Measurements from ENCODE around the gene GINS1. TPM values are rescaled to one million over a fixed set of nuclear protein-coding genes. Genes with fewer than 3 reads are reported as not detected.

Gene GINS1
- total RNA-seq, 2 donors from 2014 or later: 20.9 to 31.1 TPM

DNA sequence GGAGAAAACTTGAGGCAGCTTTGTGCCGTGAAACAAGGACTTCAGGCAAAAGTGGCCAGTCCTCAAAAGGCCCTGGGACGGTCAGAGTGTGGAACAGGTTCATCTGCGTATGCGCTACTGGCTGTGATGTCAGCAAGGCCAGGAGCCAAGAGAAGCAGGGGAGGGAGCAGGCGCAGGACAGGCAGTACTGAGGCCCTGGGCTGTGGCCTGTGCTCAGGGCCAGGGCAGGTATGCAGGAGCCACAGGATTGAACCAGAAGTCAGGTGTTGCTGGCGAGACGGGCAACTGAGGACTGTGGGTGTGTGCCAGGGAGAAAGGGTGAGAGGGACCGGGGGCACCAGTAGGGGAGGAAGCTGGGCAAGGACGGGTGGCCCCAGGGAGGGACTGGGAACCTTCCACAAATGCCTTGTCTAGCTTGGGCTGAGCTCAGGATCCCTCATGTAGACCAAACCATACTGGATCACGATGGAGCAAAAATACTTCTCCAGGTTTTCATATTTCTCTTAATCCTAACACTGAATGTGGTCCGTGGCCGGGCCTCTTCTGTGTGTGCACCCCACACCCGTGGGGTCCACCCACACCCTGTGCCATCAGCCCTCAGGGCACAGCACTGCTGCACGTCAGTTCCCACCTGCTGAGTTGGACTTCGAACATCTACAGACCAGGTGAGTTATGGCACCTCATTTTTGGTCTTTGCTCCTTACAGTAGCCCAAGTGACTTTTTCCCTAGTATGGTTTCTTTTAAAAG lies 46.9 kb downstream of the GINS1 start:
- H3K36me3 Mint-ChIP-seq (ENCODE audit: low read depth): peaks cover 5% of the 10 kb centered on the region
- no peak overlapping the region for H3K27ac Mint-ChIP-seq
- H3K4me3 Mint-ChIP-seq: no peak overlapping the region
- ATAC-seq (replicated peaks): no peak
- H3K9me3 Mint-ChIP-seq: no peaks in the 10 kb centered on the region
- H3K27me3 Mint-ChIP-seq: no peaks in the 10 kb centered on the region
- no peaks in the 10 kb centered on the region for H3K4me1 Mint-ChIP-seq

DNA sequence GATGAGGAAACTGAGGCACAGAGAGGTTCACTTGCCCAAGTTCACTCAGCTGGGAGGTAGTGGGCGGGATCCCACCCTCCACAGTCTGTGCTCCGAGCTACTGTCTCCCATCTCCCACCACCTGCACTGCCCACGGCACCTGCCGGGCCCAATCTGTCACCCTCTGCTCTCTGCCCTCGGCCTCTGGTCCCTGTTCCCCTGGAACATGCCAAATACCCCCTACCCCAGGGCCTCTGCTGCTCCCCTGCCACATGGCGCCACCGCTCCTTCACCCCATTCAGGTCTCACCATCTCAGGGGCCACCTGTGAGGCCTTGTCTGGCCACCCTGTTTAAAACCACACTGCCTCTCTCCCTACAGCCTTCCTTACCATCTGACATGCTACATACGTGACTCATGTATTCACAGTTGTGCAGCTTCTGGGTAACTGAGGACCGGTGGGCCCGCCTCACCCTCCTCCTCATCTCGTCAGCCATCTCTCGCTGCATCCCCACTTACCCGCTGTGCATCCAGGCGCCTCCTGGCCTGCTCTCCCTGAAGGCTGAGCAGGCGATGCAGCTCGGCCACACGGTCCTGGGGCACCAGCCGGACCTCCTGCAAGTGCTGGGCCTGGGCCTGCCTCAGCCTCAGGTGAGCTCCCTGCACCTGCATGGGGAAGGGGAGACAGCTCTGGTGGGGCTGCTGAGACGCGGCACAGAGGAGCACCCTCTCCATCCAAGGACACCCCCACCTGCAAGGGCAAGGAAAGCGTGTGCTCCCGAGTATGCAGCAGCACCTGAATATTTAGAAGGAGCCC lies 50.6 kb downstream of the GINS1 start:
- no peak overlapping the region for H3K4me3 Mint-ChIP-seq
- H3K9me3 Mint-ChIP-seq: no peaks in the 10 kb centered on the region
- H3K27me3 Mint-ChIP-seq: no peaks in the 10 kb centered on the region
- peaks cover 4% of the 10 kb centered on the region for H3K36me3 Mint-ChIP-seq (ENCODE audit: low read depth)
- no peaks in the 10 kb centered on the region for H3K4me1 Mint-ChIP-seq
- H3K27ac Mint-ChIP-seq: no peak overlapping the region
- ATAC-seq (replicated peaks): no peak

DNA sequence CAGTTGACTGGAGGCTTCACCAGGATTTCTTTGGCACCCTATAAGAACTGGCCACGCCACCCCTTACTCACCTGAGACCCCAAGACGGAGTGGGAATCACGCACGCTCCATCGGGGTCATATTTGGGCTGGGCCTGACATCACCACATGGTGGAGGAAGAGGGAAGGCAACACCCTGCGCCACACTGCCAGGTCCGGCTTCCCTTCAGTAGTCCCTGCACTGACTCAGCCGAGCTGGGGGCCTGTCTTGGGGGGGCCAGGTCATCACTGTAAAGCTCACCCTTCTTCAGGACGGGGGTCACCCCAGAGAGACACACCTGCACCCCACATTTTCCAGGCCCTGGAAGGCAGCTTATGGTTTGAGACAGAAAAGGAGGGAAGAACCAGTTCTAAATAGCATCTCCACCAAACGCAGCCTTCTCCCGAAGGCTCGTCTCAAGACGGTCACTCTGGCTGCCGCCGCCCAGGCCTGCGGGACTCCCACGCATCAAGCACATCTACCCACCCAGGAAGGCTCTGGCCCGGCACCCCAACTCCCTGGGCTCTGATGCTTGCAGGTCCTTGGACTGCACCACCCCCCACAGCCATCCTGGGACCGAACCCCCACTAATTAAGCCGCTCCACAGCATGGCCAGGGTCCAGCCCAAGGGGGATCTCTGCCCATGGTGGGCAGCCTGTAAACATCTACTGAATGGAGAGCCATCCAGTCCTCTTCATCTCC lies 51.8 kb downstream of the GINS1 start:
- H3K27me3 Mint-ChIP-seq: no peaks in the 10 kb centered on the region
- no peaks in the 10 kb centered on the region for H3K9me3 Mint-ChIP-seq
- H3K36me3 Mint-ChIP-seq (ENCODE audit: low read depth): peaks cover 4% of the 10 kb centered on the region
- no peak overlapping the region for H3K27ac Mint-ChIP-seq
- no peak overlapping the region for H3K4me3 Mint-ChIP-seq
- H3K4me1 Mint-ChIP-seq: no peaks in the 10 kb centered on the region
- no peak for ATAC-seq (replicated peaks)

DNA sequence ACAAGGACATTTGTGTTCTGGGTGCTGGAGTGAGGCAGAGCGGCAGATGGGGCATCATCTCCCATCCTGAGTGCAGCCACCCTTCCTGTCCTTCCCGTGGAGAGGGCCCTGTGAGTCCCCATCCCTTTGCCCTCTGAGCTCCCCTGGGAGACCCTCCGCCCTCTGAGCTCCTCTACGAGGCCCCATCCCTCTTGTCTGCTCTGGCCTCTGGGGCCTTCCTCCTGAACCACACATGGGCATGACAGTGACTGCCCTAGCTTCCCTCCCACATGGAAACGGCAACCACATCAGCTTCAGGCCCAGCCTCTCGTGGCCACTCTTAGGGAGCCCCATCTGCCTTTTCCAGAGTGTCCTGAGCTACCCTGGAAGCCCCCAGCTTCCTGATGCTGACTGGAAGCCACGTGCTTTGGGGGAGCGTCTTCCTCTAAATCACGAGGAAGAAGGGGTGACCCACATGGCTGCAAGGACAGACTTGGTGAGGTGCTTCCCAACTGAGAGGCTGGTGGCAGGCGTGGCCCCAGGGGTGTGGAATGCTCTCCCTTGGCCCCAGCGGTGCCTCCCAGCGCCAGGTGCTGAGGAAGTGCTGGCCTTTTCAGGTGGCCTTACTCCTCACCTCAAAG lies 52.6 kb downstream of the GINS1 start:
- Mint-ChIP-seq H3K4me3 (no peak overlapping the region), H3K36me3 (ENCODE audit: low read depth) (peaks cover 4% of the 10 kb centered on the region), H3K27me3 (no peaks in the 10 kb centered on the region), H3K9me3 (no peaks in the 10 kb centered on the region), H3K4me1 (no peaks in the 10 kb centered on the region), H3K27ac (no peak overlapping the region)
- no peak for ATAC-seq (replicated peaks)

DNA sequence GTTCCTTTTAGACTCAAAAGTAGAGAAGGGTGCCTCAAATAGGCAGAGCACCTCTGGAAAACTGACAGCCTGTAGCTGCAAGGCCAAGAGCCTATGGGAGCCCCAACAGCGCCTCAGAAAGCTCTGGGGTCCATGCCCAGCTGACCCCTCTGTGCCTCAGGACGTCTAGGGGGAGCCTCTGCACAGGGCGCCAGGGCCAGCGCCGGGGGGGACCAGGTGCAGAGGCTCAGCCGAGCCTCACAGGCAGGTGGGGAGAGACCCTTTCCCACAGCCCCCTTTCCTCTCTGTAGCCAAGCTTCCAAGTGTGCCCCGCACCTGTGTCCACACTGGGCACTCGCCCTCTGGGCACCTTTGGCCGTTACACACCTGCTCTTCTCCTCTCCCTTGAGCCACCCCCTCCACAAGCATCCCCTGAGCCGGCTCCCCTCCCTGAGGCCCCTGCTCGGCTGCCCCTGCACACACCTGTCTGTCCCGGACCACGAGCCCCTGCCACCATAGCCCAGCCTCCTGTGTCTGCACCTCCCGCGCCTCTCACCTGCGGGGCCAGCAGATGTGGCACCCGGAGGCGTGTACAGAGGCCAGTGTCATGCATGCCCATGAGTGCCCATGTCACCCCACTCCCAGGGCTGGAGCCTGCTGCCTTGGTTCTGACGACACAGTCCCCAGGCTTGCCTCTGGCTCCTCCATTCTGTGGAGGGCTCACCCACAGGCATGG lies 53.2 kb downstream of the GINS1 start:
- Mint-ChIP-seq H3K27ac (no peak overlapping the region), H3K36me3 (ENCODE audit: low read depth) (no peaks in the 10 kb centered on the region), H3K9me3 (no peaks in the 10 kb centered on the region), H3K4me1 (no peaks in the 10 kb centered on the region), H3K27me3 (no peaks in the 10 kb centered on the region), H3K4me3 (no peak overlapping the region)
- ATAC-seq (replicated peaks): no peak

DNA sequence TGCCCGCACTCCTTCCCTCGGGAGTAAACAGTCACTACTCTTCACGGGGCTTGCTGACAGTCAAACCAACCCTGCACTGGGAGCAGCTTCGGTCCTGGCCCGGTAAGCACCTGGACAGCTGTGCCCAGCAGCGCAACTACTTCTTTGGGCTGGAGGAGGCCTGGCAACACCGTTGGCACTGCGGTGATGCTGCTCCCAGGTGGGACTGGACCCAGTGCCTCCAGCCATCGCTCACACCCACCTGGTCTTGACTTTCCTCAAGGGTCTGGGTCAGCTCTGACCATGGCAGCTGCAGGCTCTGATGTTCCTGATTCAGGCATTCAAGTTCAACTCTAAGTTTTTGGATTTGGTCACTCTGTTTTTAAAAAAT lies 53.8 kb downstream of the GINS1 start:
- H3K9me3 Mint-ChIP-seq: no peaks in the 10 kb centered on the region
- no peaks in the 10 kb centered on the region for H3K27me3 Mint-ChIP-seq
- H3K36me3 Mint-ChIP-seq (ENCODE audit: low read depth): no peaks in the 10 kb centered on the region
- H3K4me3 Mint-ChIP-seq: no peak overlapping the region
- H3K4me1 Mint-ChIP-seq: no peaks in the 10 kb centered on the region
- no peak for ATAC-seq (replicated peaks)
- H3K27ac Mint-ChIP-seq: no peak overlapping the region

DNA sequence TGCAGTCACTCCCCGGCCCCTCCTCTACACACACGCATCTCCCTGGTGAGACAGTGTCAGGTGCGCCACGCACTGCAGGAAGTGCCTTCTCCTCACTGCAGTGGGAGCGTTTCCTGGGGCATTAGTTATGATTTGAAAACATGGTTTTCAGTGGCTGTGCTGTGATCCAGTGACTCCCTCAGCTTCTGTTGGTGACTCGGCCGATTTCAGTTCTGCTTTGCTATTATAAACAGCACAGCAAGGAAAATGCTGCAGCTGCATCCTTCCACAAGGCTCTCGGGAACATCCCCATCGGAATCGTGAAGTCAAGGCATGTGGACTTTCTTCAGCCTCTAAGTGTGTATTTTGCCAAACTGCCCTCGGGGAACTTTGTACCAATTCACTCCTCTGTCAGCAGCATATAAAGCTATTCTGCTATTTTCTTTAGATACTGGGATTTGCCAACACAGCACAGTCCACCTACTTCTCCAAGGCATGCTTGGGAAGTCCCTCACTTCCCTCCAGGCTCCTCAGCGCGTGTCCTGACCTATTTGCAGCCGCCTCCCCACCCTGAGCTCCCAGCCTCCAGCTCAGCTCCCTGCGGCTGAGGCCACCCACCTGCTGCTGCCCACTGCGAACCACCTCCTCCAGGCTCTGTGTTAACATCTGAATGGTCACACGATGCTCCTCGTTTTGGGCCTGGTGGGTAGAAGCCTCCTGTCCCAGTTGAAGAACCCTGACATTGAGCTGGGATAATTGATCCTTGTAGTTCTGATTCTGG lies 54.5 kb downstream of the GINS1 start:
- Mint-ChIP-seq H3K27ac (no peak overlapping the region), H3K36me3 (ENCODE audit: low read depth) (no peaks in the 10 kb centered on the region), H3K4me1 (no peaks in the 10 kb centered on the region), H3K4me3 (no peak overlapping the region), H3K27me3 (no peaks in the 10 kb centered on the region), H3K9me3 (no peaks in the 10 kb centered on the region)
- ATAC-seq (replicated peaks): no peak

DNA sequence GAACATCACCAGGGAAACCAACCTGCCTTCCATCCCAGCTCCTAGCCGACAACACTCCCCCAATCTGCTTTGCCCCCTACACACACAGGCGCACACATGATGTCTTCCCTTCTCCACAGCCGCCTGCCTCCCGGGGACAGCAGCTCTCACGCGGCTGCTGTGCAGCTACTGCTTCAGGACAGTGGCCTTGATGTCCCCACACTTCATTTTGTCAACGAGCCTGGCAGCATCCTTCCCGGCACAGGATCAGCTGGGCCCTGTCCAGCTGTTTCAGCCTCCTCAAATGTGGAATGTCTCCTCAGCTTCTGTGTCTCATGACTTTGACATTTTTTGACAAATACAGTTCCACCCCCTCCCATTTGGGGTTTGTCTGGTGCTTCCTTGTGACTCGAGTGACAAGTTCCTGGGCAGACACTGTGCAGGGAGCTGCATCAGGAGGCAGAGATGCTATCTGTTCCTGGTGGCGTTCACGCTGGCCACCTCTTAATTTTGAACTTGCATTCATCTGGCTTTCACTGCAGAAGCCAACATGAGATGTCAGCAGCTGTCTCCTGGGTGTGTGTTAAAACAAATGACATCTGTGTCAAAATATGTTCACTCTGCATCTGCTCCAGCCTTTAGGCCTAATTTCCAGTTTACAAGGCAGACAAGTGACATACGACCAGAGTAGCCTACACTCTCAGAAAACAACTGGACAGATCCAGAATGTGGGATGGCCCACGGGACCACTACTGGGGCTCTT lies 57.2 kb downstream of the GINS1 start:
- Mint-ChIP-seq H3K27me3 (no peaks in the 10 kb centered on the region), H3K36me3 (ENCODE audit: low read depth) (no peaks in the 10 kb centered on the region), H3K9me3 (no peaks in the 10 kb centered on the region), H3K4me1 (no peaks in the 10 kb centered on the region), H3K4me3 (no peak overlapping the region), H3K27ac (no peak overlapping the region)
- ATAC-seq (replicated peaks): no peak

DNA sequence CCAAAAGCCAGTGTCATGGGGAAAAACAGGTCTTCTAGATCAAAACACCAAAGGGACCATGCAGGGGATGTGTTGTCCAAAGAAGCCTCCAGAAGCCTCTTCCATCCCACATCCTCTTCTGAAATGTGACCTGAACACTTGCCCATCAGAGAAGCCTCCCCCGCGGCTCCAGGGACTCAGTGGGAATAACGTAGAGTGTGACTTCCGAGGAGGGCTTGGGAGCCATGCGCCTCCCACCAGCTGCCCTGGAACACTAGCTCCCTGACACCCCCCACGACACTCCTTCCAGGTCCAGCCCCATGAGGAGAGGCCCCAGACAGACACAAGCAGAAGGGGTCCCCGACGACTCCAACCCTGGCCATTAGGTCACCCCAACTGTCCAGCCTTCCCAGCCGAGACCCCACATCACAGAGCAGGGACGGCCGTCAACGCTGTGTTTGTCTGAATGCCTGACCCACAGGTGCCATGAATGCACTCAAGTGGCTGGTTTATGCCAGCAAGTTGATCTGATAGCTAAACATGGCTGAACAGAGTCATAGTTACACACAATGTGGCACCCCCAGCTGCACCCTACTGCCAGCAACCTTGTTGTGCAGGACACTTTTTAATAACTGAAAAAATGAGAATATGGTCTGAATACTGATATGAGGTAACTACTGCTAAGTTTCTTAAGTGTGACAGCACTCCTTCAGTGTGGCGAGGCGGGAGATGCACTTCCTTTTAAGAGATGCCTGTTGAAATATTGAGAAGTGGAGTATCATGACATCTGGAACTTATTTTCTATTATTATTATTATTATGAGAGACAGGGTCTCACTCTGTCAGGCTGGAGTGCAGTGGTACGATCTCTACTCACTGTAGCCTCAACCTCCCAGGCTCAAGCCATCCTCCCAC lies 58.0 kb downstream of the GINS1 start:
- Mint-ChIP-seq H3K27me3 (no peaks in the 10 kb centered on the region), H3K27ac (no peak overlapping the region), H3K36me3 (ENCODE audit: low read depth) (no peaks in the 10 kb centered on the region), H3K4me1 (peaks cover 7% of the 10 kb centered on the region), H3K4me3 (no peak overlapping the region), H3K9me3 (no peaks in the 10 kb centered on the region)
- no peak for ATAC-seq (replicated peaks)

DNA sequence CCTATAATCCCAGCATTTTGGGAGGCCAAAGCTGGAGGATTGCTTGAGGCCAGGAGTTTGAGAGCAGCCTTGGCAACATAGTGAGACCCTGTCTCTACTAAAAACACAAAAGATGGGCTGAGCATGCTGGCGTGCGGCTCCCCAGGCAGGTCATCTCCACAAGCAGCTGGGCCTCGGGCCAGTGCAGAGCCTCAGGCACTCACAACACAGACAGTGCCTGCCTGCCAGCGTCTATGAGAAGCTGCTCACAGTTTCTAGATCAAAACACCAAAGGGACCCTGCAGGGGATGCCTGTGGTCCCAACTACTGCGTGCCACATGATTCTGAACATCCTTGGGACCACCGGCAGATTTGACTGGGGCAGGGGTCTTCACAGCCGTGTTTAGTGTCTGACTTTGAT lies 59.4 kb downstream of the GINS1 start:
- no peak overlapping the region for H3K27ac Mint-ChIP-seq
- no peaks in the 10 kb centered on the region for H3K27me3 Mint-ChIP-seq
- H3K36me3 Mint-ChIP-seq (ENCODE audit: low read depth): no peaks in the 10 kb centered on the region
- no peak for ATAC-seq (replicated peaks)
- no peaks in the 10 kb centered on the region for H3K9me3 Mint-ChIP-seq
- H3K4me1 Mint-ChIP-seq: peaks cover 7% of the 10 kb centered on the region
- no peak overlapping the region for H3K4me3 Mint-ChIP-seq

DNA sequence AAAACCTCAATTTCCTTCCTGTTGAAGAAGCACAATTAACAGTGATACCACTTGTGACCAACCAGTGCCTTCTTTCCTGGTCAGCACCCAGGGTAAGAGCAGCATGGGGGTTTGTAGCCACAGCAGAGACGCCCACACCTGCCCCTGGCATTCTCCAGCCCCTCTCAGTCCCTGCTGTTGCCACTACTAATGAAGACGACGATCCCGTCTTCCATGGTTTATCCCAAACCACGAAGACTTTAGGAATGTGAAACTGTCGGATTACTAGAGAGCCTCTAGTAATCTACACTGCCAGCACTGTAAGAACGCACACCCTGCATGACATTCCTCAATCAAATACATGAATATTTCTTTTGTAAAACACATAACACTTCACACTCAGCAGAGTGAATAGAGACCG lies 60.0 kb downstream of the GINS1 start:
- Mint-ChIP-seq H3K36me3 (ENCODE audit: low read depth) (no peaks in the 10 kb centered on the region), H3K4me3 (no peak overlapping the region), H3K27me3 (no peaks in the 10 kb centered on the region), H3K9me3 (no peaks in the 10 kb centered on the region), H3K4me1 (peaks cover 7% of the 10 kb centered on the region), H3K27ac (no peak overlapping the region)
- no peak for ATAC-seq (replicated peaks)

All from activated T-helper 17 cell treated with anti-CD3 and anti-CD28 coated beads, Interleukin-2, amount 50 U/mL, for 72 hours (primary cell).